K562 (cell line): ENCODE results near the gene ZBTB25. TPM values are rescaled to one million over a fixed set of nuclear protein-coding genes. Genes with fewer than 3 reads are reported as not detected.
A peak's percentile ranks its signal among the peaks of the same experiment; 100 is the strongest.

Experiments
- HCFC1 ChIP-seq: IDR thresholded peaks from 2 replicates; pipeline ENCODE4 v1.6.1; 2012; ENCODE audit warnings: low read depth, low read length, improper control_type of control experiment
- HDAC1 ChIP-seq, 2 experiments: fragments of 450-650 bp; IDR thresholded peaks; 2 replicates each; pipeline ENCODE4 v1.6.1; 2016 to 2017; ENCODE audit warnings: inconsistent platforms in 1 of 2, mild to moderate bottlenecking in 1 of 2, moderate library complexity in 1 of 2
- IFI16 ChIP-seq: fragments of 250-450 bp; sonication (Bioruptor Pico); IDR thresholded peaks from 2 replicates; pipeline ENCODE4 v2.1.2; 2022; ENCODE audit warnings: mild to moderate bottlenecking, inconsistent platforms
- MTA2 ChIP-seq: fragments of 450-650 bp; IDR thresholded peaks from 2 replicates; pipeline ENCODE4 v1.6.1; 2016; ENCODE audit warnings: low read depth
- SAP30 ChIP-seq: fragments of 200-600 bp; sonication (generic); IDR thresholded peaks from 2 replicates; pipeline ENCODE4 v1.6.1; 2012; ENCODE audit warnings: borderline replicate concordance, low read depth, mild to moderate bottlenecking, moderate library complexity, low read length, control low read depth, inconsistent platforms; ENCODE audit not compliant: insufficient read depth, poor library complexity, severe bottlenecking
- SPI1 ChIP-seq: IDR thresholded peaks from 2 replicates; pipeline ENCODE4 v1.6.1; 2011; ENCODE audit warnings: low read depth, low read length, control low read depth, borderline replicate concordance
- TBP ChIP-seq: optimal IDR thresholded peaks from 2 replicates; pipeline ENCODE3; 2011; ENCODE audit warnings: low read depth, low read length, improper control_type of control experiment
- TRIM28 ChIP-seq: fragments of 450-650 bp; IDR thresholded peaks from 2 replicates; pipeline ENCODE4 v1.6.1; 2017
- XRCC3 ChIP-seq: fragments of 450-650 bp; IDR thresholded peaks from 2 replicates; pipeline ENCODE4 v1.6.1; 2017; ENCODE audit warnings: mild to moderate bottlenecking, moderate library complexity
- ZNF282 ChIP-seq: sonication (generic); formaldehyde crosslinking; IDR thresholded peaks from 2 replicates; pipeline ENCODE4 v1.8.1; 2023; ENCODE audit warnings: missing genetic modification reagents
- polyA plus RNA-seq, 8 experiments: library from polyadenylated mRNA; depleted of rRNA in 4 of 8; stranded (reverse) in 5 of 8; unstranded in 3 of 8; fragments of >200 nt; fragmentation: Nextera tagmentation in 2 of 8; fragmentation: Illumina TruSeq in 1 of 8; extraction: Ambion mirVana in 2 of 8; extraction: Trizol in 1 of 8; gene quantifications; 2 replicates each; pipeline versions ENCODE4 v1.2.1 to v1.2.3, GENCODE V29; 2011 to 2014; ENCODE audit warnings: inconsistent platforms in 1 of 8, missing spikeins in 1 of 8
- total RNA-seq, 7 experiments: library from RNA; depleted of rRNA in 6 of 7; stranded (reverse); fragments of >200 nt in 6 of 7; fragmentation: Illumina TruSeq in 2 of 7; extraction: Trizol in 2 of 7; gene quantifications; 2 replicates each; pipeline versions ENCODE4 v1.2.1 to v1.2.3, GENCODE V29; 2011 to 2021; ENCODE audit warnings: low replicate concordance in 1 of 7
- TF ChIP-seq, protein P1 (sequence below), 2 experiments: fragments of 450-650 bp; IDR thresholded peaks; 2 replicates each; pipeline ENCODE4 v1.6.1; 2018; ENCODE audit warnings: mild to moderate bottlenecking in 2 of 2, low read depth in 1 of 2; ENCODE audit not compliant: partially characterized antibody in 2 of 2
- TF ChIP-seq, protein P2 (sequence below): fragments of 250-450 bp; sonication (Bioruptor Pico); IDR thresholded peaks from 2 replicates; pipeline ENCODE4 v1.5.0; 2020; ENCODE audit warnings: mild to moderate bottlenecking, borderline replicate concordance
- TF ChIP-seq, protein P3 (sequence below): fragments of 250-450 bp; sonication (Bioruptor Pico); IDR thresholded peaks from 2 replicates; pipeline ENCODE4 v1.9.0; 2021; ENCODE audit warnings: mild to moderate bottlenecking
- TF ChIP-seq, protein P4 (sequence below): fragments of 450-650 bp; formaldehyde crosslinking; IDR thresholded peaks from 2 replicates; pipeline ENCODE4 v1.4.0; 2020; ENCODE audit warnings: mild to moderate bottlenecking, moderate library complexity
- TF ChIP-seq, protein P5 (sequence below): fragments of 450-650 bp; IDR thresholded peaks from 2 replicates; pipeline ENCODE4 v1.6.1; 2016; ENCODE audit warnings: low read depth, mild to moderate bottlenecking, moderate library complexity
- TF ChIP-seq, protein P6 (sequence below), 2 experiments: IDR thresholded peaks; 2 replicates each; pipeline ENCODE4 v1.6.1; 2011; ENCODE audit warnings: borderline replicate concordance in 1 of 2, control low read depth in 1 of 2, low read depth in 1 of 2, low read length in 1 of 2, mild to moderate bottlenecking in 1 of 2, mixed read lengths in 1 of 2, moderate library complexity in 1 of 2; ENCODE audit not compliant: insufficient read depth in 1 of 2, insufficient read length in 1 of 2, poor library complexity in 1 of 2, severe bottlenecking in 1 of 2; ENCODE audit errors: extremely low read depth in 1 of 2

ZBTB25 gene
- total and polyA plus RNA-seq, 9 of the 15 experiments (the other 6 are each of a cell fraction or from before 2014, with no cell fraction given) = 0.61 to 3.9 (median 2.3) TPM

DNA sequence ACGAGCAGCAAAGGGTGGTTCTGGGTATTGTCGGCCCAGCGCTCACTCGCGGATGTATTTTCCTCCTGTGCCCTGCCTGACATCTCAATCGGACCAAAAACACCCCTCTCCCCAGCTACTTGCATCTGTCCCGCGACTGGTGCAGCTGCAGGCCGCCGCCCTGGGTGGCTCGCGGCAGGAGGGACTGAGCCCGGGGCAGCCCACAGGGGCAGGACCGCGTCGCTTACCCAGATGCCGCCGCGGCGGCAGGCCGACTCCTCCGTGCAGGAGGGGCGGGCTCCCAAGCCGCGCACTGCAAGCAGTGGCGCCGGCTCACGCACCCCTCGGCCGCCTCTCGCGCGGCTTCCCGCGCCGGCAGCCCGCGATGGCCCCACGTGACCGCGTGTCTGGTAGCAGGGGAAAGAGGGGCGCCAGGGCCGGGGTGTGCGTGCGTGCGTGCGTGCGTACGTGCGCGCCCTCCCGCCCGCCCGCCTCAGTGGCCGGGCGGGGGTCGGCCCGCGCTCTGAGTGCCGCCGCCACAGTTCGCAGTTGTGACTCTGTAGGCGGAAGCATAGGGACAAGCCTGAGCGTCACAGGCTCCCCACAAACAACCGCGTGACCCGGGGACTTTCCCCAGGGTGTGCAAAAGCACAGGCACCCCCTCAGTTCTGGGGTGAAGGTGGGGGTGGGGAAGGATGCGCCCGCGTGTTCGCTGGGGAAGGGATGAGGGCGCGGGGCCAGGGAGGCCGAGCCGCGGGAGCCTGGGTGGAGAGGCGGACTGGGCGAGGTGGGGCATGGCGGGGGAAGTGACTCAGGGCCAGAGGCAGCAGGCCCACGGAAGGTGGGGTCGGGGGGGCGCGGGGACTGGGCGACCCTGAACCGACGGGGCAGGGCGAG lies at the start of gene ZBTB25 (continued):
- TF ChIP-seq, protein P1, sequence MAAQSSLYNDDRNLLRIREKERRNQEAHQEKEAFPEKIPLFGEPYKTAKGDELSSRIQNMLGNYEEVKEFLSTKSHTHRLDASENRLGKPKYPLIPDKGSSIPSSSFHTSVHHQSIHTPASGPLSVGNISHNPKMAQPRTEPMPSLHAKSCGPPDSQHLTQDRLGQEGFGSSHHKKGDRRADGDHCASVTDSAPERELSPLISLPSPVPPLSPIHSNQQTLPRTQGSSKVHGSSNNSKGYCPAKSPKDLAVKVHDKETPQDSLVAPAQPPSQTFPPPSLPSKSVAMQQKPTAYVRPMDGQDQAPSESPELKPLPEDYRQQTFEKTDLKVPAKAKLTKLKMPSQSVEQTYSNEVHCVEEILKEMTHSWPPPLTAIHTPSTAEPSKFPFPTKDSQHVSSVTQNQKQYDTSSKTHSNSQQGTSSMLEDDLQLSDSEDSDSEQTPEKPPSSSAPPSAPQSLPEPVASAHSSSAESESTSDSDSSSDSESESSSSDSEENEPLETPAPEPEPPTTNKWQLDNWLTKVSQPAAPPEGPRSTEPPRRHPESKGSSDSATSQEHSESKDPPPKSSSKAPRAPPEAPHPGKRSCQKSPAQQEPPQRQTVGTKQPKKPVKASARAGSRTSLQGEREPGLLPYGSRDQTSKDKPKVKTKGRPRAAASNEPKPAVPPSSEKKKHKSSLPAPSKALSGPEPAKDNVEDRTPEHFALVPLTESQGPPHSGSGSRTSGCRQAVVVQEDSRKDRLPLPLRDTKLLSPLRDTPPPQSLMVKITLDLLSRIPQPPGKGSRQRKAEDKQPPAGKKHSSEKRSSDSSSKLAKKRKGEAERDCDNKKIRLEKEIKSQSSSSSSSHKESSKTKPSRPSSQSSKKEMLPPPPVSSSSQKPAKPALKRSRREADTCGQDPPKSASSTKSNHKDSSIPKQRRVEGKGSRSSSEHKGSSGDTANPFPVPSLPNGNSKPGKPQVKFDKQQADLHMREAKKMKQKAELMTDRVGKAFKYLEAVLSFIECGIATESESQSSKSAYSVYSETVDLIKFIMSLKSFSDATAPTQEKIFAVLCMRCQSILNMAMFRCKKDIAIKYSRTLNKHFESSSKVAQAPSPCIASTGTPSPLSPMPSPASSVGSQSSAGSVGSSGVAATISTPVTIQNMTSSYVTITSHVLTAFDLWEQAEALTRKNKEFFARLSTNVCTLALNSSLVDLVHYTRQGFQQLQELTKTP (IDR thresholded peaks at IDR 0.05; ENCODE audit: low read depth in 1 of 2, partially characterized antibody in 2 of 2) = no peak
- TF ChIP-seq ZNF282 (CRISPR knock-in tag) (0 out of 2 replicates have a peak, but pooled peaks have one; percentile 32), SPI1 (no peak), MTA2 (no peak), TRIM28 (no peak), TBP (peak; percentile 41), HDAC1 (IDR thresholded peaks at IDR 0.05) (peak in 1 of 2 experiments; percentile 33; a peak in 1 of 4 replicates), IFI16 (CRISPR knock-in tag) (no peak), XRCC3 (no peak), SAP30 (peak; percentile 50), HCFC1 (no peak)
- TF ChIP-seq, protein P2, sequence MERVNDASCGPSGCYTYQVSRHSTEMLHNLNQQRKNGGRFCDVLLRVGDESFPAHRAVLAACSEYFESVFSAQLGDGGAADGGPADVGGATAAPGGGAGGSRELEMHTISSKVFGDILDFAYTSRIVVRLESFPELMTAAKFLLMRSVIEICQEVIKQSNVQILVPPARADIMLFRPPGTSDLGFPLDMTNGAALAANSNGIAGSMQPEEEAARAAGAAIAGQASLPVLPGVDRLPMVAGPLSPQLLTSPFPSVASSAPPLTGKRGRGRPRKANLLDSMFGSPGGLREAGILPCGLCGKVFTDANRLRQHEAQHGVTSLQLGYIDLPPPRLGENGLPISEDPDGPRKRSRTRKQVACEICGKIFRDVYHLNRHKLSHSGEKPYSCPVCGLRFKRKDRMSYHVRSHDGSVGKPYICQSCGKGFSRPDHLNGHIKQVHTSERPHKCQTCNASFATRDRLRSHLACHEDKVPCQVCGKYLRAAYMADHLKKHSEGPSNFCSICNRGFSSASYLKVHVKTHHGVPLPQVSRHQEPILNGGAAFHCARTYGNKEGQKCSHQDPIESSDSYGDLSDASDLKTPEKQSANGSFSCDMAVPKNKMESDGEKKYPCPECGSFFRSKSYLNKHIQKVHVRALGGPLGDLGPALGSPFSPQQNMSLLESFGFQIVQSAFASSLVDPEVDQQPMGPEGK = no peak
- TF ChIP-seq, protein P3, sequence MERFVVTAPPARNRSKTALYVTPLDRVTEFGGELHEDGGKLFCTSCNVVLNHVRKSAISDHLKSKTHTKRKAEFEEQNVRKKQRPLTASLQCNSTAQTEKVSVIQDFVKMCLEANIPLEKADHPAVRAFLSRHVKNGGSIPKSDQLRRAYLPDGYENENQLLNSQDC (CRISPR knock-in tag) = peak; percentile 11; the same call in 1 of the 2 replicates
- TF ChIP-seq, protein P4, sequence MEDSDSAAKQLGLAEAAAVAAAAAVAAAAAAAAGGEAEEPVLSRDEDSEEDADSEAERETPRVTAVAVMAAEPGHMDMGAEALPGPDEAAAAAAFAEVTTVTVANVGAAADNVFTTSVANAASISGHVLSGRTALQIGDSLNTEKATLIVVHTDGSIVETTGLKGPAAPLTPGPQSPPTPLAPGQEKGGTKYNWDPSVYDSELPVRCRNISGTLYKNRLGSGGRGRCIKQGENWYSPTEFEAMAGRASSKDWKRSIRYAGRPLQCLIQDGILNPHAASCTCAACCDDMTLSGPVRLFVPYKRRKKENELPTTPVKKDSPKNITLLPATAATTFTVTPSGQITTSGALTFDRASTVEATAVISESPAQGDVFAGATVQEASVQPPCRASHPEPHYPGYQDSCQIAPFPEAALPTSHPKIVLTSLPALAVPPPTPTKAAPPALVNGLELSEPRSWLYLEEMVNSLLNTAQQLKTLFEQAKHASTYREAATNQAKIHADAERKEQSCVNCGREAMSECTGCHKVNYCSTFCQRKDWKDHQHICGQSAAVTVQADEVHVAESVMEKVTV (CRISPR knock-in tag) = no peak
- TF ChIP-seq, protein P5, sequence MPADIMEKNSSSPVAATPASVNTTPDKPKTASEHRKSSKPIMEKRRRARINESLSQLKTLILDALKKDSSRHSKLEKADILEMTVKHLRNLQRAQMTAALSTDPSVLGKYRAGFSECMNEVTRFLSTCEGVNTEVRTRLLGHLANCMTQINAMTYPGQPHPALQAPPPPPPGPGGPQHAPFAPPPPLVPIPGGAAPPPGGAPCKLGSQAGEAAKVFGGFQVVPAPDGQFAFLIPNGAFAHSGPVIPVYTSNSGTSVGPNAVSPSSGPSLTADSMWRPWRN = no peak
- TF ChIP-seq, protein P6, sequence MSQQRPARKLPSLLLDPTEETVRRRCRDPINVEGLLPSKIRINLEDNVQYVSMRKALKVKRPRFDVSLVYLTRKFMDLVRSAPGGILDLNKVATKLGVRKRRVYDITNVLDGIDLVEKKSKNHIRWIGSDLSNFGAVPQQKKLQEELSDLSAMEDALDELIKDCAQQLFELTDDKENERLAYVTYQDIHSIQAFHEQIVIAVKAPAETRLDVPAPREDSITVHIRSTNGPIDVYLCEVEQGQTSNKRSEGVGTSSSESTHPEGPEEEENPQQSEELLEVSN (IDR thresholded peaks at IDR 0.05; ENCODE audit: borderline replicate concordance in 1 of 2, extremely low read depth in 1 of 2, insufficient read depth in 1 of 2, insufficient read length in 1 of 2, low read depth in 1 of 2, low read length in 1 of 2, poor library complexity in 1 of 2, severe bottlenecking in 1 of 2) = peak; percentile 82 to 95
